GM19025 (cell line): Measurements from ENCODE around the gene CFC1B.
"Not testable (repeated sequence)": the region's sequence is repeated elsewhere in the genome, so short reads cannot be mapped to it uniquely, and the experiment has no call there.

Source experiments
- ATAC-seq: cut with Tn5 transposase; IDR thresholded peaks from one replicate; pipeline ENCODE4 v1.9.1; 2021; ENCODE audit warnings: mild to moderate bottlenecking, low read depth, moderate library complexity; ENCODE audit not compliant: unreplicated experiment

CFC1B gene

GRCh38 chr2:130520992-130521391 lies at the start of gene CFC1B:
Gene CFC1B, plus strand, starts transcription at chr2:130521222. Its CDS starts 263 bp downstream, at chr2:130521485.
- not testable (repeated sequence) for ATAC-seq

- ATAC-seq, result not testable (repeated sequence)
Measured at GRCh38 chr2:130491073-130491472, 29.9 kb upstream of the CFC1B start.

GRCh38 chr2:130509228-130509627 lies 11.8 kb upstream of the CFC1B start, which contains the start of gene POTEI:
Gene POTEI, minus strand, starts transcription at chr2:130509328. Its CDS starts 93 bp downstream, at chr2:130509235.
- not testable (repeated sequence) for ATAC-seq

- ATAC-seq, result not testable (repeated sequence)
Measured at GRCh38 chr2:130510807-130511746, 9.9 kb upstream of the CFC1B start.

DNA sequence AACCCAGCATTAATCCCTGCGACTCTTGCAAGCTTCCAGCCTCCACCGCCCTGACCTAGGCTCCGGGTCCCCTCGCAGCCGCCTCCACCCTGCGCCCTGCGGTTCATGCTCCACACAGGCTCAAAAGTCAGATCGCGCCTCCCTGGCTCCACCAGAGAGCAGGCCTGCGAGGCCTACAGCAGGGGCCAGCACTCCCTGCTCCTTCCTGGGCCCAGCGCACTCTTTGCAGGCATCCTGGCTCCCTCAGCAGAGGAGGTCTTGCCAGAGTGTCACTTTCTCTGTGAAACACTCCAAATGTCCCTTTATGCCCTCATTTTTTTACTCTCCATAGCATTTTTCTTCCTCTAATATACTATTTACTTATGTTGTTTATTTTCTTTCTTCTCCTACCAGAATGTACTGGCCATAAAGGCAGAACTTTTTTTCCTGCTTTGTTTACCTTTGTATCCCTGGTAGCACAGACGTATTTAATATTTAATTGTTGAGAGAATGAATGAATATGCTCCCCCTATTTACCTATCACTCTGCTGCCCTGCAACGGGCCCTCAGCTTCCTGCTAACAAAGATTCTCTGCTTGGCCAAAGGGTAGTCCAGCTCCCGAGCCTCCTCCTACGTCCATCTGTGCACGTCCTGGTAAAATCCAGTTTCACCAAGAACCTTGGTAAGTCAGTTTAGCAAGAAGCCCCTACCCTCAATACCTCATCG lies 9.1 kb upstream of the CFC1B start:
- not testable (repeated sequence) for ATAC-seq

- not testable (repeated sequence) for ATAC-seq
Measured at GRCh38 chr2:130518516-130519106, 2.4 kb upstream of the CFC1B start.

GRCh38 chr2:130522390-130522789 lies 1.4 kb downstream of the CFC1B start:
- ATAC-seq, result not testable (repeated sequence)

- ATAC-seq, result not testable (repeated sequence)
Measured at GRCh38 chr2:130527365-130527967, 6.4 kb downstream of the CFC1B start.

GRCh38 chr2:130529545-130529944 lies 8.5 kb downstream of the CFC1B start:
- not testable (repeated sequence) for ATAC-seq

DNA sequence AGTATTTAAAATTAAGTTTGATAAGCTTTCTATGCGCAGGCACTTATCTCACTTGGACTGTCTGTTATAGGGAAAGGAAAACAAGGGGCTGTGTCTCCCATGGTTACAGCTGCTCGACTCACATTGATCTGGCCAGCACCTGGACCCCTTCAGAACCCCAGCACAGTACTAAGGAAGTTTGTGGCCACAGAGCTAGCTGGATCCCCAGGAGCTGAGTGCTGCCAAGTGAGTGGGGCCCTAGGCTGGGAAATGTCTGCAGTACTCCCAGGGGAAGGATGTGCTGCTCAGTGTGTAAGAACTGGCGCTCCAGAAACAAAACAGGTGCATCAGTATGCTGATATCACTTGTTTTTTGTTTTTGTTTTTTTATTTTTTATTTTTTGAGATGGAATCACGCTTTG lies 9.2 kb downstream of the CFC1B start:
- not testable (repeated sequence) for ATAC-seq

GRCh38 chr2:130531225-130531624 lies 10.2 kb downstream of the CFC1B start:
- peak; percentile 93 for ATAC-seq

GRCh38 chr2:130531672-130532071 lies 10.7 kb downstream of the CFC1B start:
- ATAC-seq, result peak; percentile 19

- not testable (repeated sequence) for ATAC-seq
Measured at GRCh38 chr2:130536654-130537053, 15.6 kb downstream of the CFC1B start.

DNA sequence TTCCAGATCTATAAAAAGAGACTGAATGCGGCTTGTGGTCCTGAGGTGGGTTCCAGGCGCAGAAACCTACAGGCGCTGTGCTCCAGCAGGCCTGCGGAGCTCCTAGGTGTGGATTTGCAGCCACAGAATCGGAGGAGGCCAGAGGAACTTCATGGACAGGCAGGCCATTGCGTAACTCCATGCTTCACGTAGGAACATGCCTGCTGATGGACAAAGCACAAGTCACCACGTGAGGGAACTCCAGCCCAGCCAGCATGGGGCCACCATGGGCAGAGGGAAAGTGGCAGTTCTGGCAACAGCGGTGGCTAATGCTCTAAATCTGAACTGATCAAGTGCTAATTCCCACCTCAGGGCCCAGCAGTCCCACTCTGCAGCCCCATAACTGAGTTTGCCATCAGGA lies 17.2 kb downstream of the CFC1B start:
- ATAC-seq, result not testable (repeated sequence)

DNA sequence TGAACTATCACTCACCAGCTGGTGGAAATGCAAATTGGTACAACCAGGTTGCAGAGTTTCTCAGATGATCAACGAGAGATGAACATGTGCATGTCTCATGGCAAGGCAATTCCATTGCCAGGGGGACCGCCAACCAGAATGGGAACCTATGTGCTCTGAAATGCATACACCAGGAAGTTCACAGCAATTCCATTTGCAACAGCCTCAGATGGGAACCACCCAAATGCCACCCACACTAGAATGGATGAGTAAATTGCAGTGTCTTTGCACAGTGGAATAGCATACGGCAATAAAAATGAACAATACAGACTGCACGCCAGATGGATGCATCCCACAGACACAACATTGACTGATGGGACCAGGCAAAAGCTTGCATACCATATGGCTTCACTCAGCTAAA lies 21.8 kb downstream of the CFC1B start:
- not testable (repeated sequence) for ATAC-seq

- not testable (repeated sequence) for ATAC-seq
Measured at GRCh38 chr2:130543785-130544528, 22.9 kb downstream of the CFC1B start.

GRCh38 chr2:130544978-130545377 lies 24.0 kb downstream of the CFC1B start:
- ATAC-seq, result not testable (repeated sequence)

- not testable (repeated sequence) for ATAC-seq
Measured at GRCh38 chr2:130548418-130548817, 27.4 kb downstream of the CFC1B start.

DNA sequence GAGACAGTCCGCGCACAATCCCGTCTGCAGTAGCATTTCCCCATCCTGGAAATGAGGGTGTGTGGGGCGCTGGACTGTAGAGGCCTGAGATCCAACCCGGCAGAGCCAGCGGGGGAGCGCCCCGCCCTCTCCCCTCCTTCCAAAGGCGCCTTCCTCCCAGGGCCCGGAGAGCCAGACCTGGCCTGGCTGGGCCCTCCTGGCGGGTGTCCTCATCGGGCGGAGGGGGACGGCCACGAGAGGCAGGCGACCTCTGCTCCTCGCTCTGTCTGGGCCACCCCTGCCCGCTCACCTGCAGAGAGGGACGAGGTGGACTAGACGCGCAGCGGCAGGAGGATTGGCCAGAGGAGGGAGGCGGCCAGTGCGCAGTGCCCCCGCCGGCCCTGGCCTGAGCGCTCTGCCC lies 28.5 kb downstream of the CFC1B start:
- not testable (repeated sequence) for ATAC-seq

- not testable (repeated sequence) for ATAC-seq
Measured at GRCh38 chr2:130554178-130554577, 33.2 kb downstream of the CFC1B start.
